Measurements from ENCODE around the gene AOPEP. TPM values are rescaled to one million over a fixed set of nuclear protein-coding genes. Genes with fewer than 3 reads are reported as not detected.

Gene AOPEP
- polyA plus RNA-seq, 2 of the 4 experiments (the other 2 are of a cell fraction): 226 to 266 TPM

DNA sequence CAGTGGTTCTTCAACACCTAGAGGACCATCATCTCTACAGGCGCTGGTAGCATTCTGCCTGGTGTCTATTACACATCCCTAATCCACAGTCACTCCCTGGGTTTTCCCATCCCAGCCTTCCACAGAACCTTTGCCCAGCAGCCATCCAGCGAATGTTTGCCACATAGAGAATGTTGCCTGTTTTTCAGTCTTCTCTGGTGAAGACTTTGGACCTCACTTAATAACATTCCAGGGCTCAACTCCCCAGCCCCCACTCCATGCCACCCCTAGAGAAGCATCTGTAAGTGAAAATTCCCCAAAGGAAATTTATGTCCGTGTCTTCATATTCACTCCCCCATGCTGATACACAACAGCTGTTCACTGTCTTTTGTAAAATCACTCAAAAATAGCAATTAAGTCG is 249.6 kb downstream of the AOPEP start (continued):
- TF ChIP-seq, protein P1, sequence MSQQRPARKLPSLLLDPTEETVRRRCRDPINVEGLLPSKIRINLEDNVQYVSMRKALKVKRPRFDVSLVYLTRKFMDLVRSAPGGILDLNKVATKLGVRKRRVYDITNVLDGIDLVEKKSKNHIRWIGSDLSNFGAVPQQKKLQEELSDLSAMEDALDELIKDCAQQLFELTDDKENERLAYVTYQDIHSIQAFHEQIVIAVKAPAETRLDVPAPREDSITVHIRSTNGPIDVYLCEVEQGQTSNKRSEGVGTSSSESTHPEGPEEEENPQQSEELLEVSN (IDR thresholded peaks at IDR 0.05; ENCODE audit: borderline replicate concordance, low read depth): no peak
- TF ChIP-seq EP300 (IDR thresholded peaks at IDR 0.05) (no peak), RARB (CRISPR knock-in tag; IDR thresholded peaks at IDR 0.05) (no peak), RCOR1 (IDR thresholded peaks at IDR 0.05; ENCODE audit: low read depth, low read length) (no peak), NPAS2 (CRISPR knock-in tag; IDR thresholded peaks at IDR 0.05; ENCODE audit: borderline replicate concordance) (no peak), ZFP36 (IDR thresholded peaks at IDR 0.05; ENCODE audit: borderline replicate concordance, partially characterized antibody) (no peak)
- TF ChIP-seq, protein P2, sequence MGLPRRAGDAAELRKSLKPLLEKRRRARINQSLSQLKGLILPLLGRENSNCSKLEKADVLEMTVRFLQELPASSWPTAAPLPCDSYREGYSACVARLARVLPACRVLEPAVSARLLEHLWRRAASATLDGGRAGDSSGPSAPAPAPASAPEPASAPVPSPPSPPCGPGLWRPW (IDR thresholded peaks at IDR 0.05): no peak
- TF ChIP-seq, protein P3, sequence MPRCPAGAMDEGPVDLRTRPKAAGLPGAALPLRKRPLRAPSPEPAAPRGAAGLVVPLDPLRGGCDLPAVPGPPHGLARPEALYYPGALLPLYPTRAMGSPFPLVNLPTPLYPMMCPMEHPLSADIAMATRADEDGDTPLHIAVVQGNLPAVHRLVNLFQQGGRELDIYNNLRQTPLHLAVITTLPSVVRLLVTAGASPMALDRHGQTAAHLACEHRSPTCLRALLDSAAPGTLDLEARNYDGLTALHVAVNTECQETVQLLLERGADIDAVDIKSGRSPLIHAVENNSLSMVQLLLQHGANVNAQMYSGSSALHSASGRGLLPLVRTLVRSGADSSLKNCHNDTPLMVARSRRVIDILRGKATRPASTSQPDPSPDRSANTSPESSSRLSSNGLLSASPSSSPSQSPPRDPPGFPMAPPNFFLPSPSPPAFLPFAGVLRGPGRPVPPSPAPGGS (IDR thresholded peaks at IDR 0.05): no peak
- TF ChIP-seq, protein P4, sequence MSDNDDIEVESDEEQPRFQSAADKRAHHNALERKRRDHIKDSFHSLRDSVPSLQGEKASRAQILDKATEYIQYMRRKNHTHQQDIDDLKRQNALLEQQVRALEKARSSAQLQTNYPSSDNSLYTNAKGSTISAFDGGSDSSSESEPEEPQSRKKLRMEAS (IDR thresholded peaks at IDR 0.05): no peak

DNA sequence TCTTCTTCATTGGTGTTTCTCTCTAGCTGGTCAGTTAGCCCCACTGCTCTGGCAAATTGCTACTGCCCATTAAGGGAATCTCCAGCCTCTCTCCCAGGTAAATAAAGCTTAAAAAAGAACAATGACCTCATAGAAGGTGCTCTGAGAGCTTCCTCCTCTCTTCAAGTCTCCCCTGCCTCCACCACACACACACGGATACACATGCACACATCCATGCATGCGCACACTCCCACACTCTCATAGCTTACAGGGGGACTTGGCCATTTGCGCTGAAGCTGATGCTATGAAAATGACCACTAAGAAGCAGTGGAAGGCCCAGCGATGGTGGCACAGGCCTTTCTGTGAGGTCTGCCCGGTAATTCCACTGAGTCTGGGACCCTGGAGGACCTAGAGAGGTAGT is 250.9 kb downstream of the AOPEP start:
- no peak for DNase-seq (ENCODE audit: low read depth in 1 of 2, low spot score in 1 of 2)
- H3K4me3 ChIP-seq: no peak overlapping the region
- no peak for TF ChIP-seq GATA3 (IDR thresholded peaks at IDR 0.05; ENCODE audit: borderline replicate concordance)
- TF ChIP-seq HOXA7 (CRISPR knock-in tag; IDR thresholded peaks at IDR 0.05): no peak
- no peak for TF ChIP-seq HOXB5 (CRISPR knock-in tag; IDR thresholded peaks at IDR 0.05)
- TF ChIP-seq HDAC2 (IDR thresholded peaks at IDR 0.05): no peak
- TF ChIP-seq, protein P5, sequence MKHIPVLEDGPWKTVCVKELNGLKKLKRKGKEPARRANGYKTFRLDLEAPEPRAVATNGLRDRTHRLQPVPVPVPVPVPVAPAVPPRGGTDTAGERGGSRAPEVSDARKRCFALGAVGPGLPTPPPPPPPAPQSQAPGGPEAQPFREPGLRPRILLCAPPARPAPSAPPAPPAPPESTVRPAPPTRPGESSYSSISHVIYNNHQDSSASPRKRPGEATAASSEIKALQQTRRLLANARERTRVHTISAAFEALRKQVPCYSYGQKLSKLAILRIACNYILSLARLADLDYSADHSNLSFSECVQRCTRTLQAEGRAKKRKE (CRISPR knock-in tag; IDR thresholded peaks at IDR 0.05; ENCODE audit: low read depth): no peak
- TF ChIP-seq RFX5 (IDR thresholded peaks at IDR 0.05): no peak
- TF ChIP-seq, protein P6, sequence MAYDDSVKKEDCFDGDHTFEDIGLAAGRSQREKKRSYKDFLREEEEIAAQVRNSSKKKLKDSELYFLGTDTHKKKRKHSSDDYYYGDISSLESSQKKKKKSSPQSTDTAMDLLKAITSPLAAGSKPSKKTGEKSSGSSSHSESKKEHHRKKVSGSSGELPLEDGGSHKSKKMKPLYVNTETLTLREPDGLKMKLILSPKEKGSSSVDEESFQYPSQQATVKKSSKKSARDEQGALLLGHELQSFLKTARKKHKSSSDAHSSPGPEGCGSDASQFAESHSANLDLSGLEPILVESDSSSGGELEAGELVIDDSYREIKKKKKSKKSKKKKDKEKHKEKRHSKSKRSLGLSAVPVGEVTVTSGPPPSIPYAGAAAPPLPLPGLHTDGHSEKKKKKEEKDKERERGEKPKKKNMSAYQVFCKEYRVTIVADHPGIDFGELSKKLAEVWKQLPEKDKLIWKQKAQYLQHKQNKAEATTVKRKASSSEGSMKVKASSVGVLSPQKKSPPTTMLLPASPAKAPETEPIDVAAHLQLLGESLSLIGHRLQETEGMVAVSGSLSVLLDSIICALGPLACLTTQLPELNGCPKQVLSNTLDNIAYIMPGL (CRISPR knock-in tag; IDR thresholded peaks at IDR 0.05; ENCODE audit: borderline replicate concordance): no peak
- TF ChIP-seq NR3C1 (IDR thresholded peaks at IDR 0.05): no peak
- TF ChIP-seq, protein P4 (IDR thresholded peaks at IDR 0.05): no peak
- TF ChIP-seq HOXB13 (CRISPR knock-in tag; IDR thresholded peaks at IDR 0.05; ENCODE audit: low read depth): no peak
- TF ChIP-seq CBX8 (IDR thresholded peaks at IDR 0.05): no peak
- TF ChIP-seq ZNF302 (CRISPR knock-in tag; IDR thresholded peaks at IDR 0.05): no peak
- TF ChIP-seq FOXS1 (CRISPR knock-in tag; IDR thresholded peaks at IDR 0.05): no peak
- TF ChIP-seq HEYL (CRISPR knock-in tag; IDR thresholded peaks at IDR 0.05): no peak
- TF ChIP-seq MAFK (IDR thresholded peaks at IDR 0.05; ENCODE audit: partially characterized antibody): no peak
- no peak for TF ChIP-seq NPAS2 (CRISPR knock-in tag; IDR thresholded peaks at IDR 0.05; ENCODE audit: borderline replicate concordance)
- no peak for TF ChIP-seq RCOR1 (IDR thresholded peaks at IDR 0.05; ENCODE audit: low read depth, low read length)
- TF ChIP-seq, protein P1 (IDR thresholded peaks at IDR 0.05; ENCODE audit: borderline replicate concordance, low read depth): no peak
- TF ChIP-seq RAD21 (conservative IDR thresholded peaks at IDR 0.05 in 1 of 2, IDR thresholded peaks at IDR 0.05 in 1 of 2): no peak
- TF ChIP-seq JUN (IDR thresholded peaks at IDR 0.05): no peak
- H3K4me1 ChIP-seq: peaks cover 28% of the 10 kb centered on the region; the same call in 2 of the 3 replicates
- H3K9me3 ChIP-seq: no peaks in the 10 kb centered on the region
- WGBS (ENCODE audit: missing lambda C conversion rate): 98% methylated on average over 5 of the region's 5 CpGs
- no peak for ATAC-seq
- FAIRE-seq: no peak
- peak overlapping the region in 1 of 2 experiments; percentile 25; a peak in 1 of 6 replicates for H3K27ac ChIP-seq
- ChIA-PET CTCF (interaction anchor here (0.6 to 1.1 kb wide), 4 partner anchors 49 to 296 kb away, joined by 3 to 5 read pairs (median 3); no protein-coding TSS in a partner anchor), POLR2A (no interaction called here)
- no peak overlapping the region for H3K4me2 ChIP-seq
